PC-9 (cell line): ENCODE data around the gene CAP2. TPM values are rescaled to one million over a fixed set of nuclear protein-coding genes. Genes with fewer than 3 reads are reported as not detected.
A peak's percentile ranks its signal among the peaks of the same experiment; 100 is the strongest.

ENCODE experiments used
- BruUV-seq: library from RNA; stranded (reverse); fragments of 400-500 nt; replicated peaks from 2 replicates; lab custom pipeline; 2021; lab: Mats Ljungman, UMichigan
- CTCF ChIA-PET: fragments of 300-600 bp; sonication (Branson Sonifier 250); formaldehyde crosslinking; loops from one replicate; lab custom pipeline; 2022; ENCODE audit warnings: antibody characterized with exemption; lab: Charles Lee
- POLR2A ChIA-PET: fragments of 300-600 bp; sonication (Branson Sonifier 250); formaldehyde crosslinking; loops from one replicate; lab custom pipeline; 2022; ENCODE audit warnings: antibody characterized with exemption; ENCODE audit not compliant: unreplicated experiment; lab: Charles Lee
- DNase-seq, 2 experiments: peaks; one replicate each; pipeline versions ENCODE4 v3.0.0 to v3.0.0-alpha.2; 2015 to 2022; ENCODE audit warnings: mixed read lengths in 1 of 2
- H2AFZ ChIP-seq: fragments of 200-600 bp; sonication (generic); 2 replicates; pipeline ENCODE4 v1.8.1; 2017; ENCODE audit warnings: antibody characterized with exemption
- H3F3A ChIP-seq: fragments of 200-600 bp; sonication (generic); 2 replicates; pipeline ENCODE4 v1.8.1; 2017; ENCODE audit warnings: antibody characterized with exemption, mild to moderate bottlenecking, low read depth; ENCODE audit not compliant: insufficient read depth
- H3K27ac ChIP-seq: fragments of 200-600 bp; sonication (generic); 2 replicates; pipeline ENCODE4 v1.6.1; 2016; ENCODE audit warnings: mixed run types
- H3K27me3 ChIP-seq: fragments of 200-600 bp; sonication (generic); 2 replicates; pipeline ENCODE4 v1.6.1; 2016; ENCODE audit warnings: low read depth, mixed run types; ENCODE audit not compliant: insufficient read depth
- H3K36me3 ChIP-seq: fragments of 200-600 bp; sonication (generic); 2 replicates; pipeline ENCODE4 v1.6.1; 2016; ENCODE audit warnings: low read depth, mixed run types
- H3K4me1 ChIP-seq: fragments of 200-600 bp; sonication (generic); replicated peaks from 2 replicates; pipeline ENCODE4 v1.6.1; 2016; ENCODE audit warnings: mixed run types; ENCODE audit not compliant: insufficient read depth
- H3K4me2 ChIP-seq: fragments of 200-600 bp; sonication (generic); 2 replicates; pipeline ENCODE4 v1.6.1; 2017; ENCODE audit warnings: mixed run types
- H3K4me3 ChIP-seq: fragments of 200-600 bp; sonication (generic); 2 replicates; pipeline ENCODE4 v1.6.1; 2016; ENCODE audit warnings: mixed run types
- H3K79me2 ChIP-seq: fragments of 200-600 bp; sonication (generic); 2 replicates; pipeline ENCODE4 v1.6.1; 2017; ENCODE audit warnings: low read depth, mixed run types
- H3K9me2 ChIP-seq: fragments of 200-600 bp; sonication (generic); 2 replicates; pipeline ENCODE4 v1.8.1; 2017; ENCODE audit warnings: mild to moderate bottlenecking; ENCODE audit not compliant: insufficient read depth
- H3K9me3 ChIP-seq: fragments of 200-600 bp; sonication (generic); 2 replicates; pipeline ENCODE4 v1.8.1; 2016; ENCODE audit warnings: low read depth; ENCODE audit not compliant: insufficient read depth
- H4K20me1 ChIP-seq: fragments of 200-600 bp; sonication (generic); 2 replicates; pipeline ENCODE4 v1.8.1; 2017; ENCODE audit not compliant: insufficient read depth
- EZH2 ChIP-seq: fragments of 200-600 bp; sonication (generic); IDR thresholded peaks from 2 replicates; pipeline ENCODE4 v1.8.0; 2017; ENCODE audit warnings: antibody characterized with exemption, low read depth
- intact Hi-C: fragments of 100-400 bp; cut with micrococcal nuclease; formaldehyde crosslinking; loops from one replicate; pipeline ENCODE4 v1.10.0; 2022; ENCODE audit not compliant: unreplicated experiment
- total RNA-seq: library from RNA; stranded (reverse); gene quantifications from 2 replicates; pipeline ENCODE4 v1.2.3, GENCODE V29; 2021
- TF ChIP-seq, protein P1 (sequence below): fragments of 200-600 bp; sonication (generic); conservative IDR thresholded peaks from 2 replicates; pipeline ENCODE4 v1.6.1; 2017; ENCODE audit warnings: mixed run types, antibody characterized with exemption, mild to moderate bottlenecking, moderate library complexity

CAP2 gene
- total RNA-seq, 1 experiment from 2014 or later: 12.0 TPM

DNA sequence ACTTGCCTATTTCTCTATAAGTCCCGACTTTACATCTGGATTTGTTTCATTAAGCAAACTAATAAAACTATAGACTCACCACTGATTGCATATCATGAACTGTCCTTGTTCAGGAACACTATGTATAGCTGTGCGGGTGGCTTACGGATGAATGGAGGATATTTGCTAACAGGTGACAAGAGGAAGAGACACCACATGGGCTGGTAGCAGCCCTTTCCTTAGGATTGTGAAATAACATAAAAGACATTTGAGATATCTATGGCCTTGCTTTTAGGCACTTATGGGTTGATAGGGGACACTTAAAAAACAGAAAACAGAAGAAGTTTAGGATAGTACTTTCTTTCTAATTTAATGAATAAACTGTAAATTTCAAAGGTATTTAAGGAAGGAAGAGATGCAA is 5.0 kb upstream of the CAP2 start:
- Histone ChIP-seq H3K79me2 (no peaks in the 10 kb centered on the region), H3K4me2 (no peak overlapping the region), H4K20me1 (no peaks in the 10 kb centered on the region), H3K36me3 (no peaks in the 10 kb centered on the region), H3K9me2 (no peaks in the 10 kb centered on the region), H3K4me3 (no peak overlapping the region), H2AFZ (no peak overlapping the region), H3K4me1 (peaks cover 33% of the 10 kb centered on the region), H3F3A (no peaks in the 10 kb centered on the region), H3K9me3 (no peaks in the 10 kb centered on the region), H3K27me3 (no peaks in the 10 kb centered on the region), H3K27ac (no peak overlapping the region)
- CTCF ChIA-PET: no interaction called here
- no peak for DNase-seq
- TF ChIP-seq, protein P1, sequence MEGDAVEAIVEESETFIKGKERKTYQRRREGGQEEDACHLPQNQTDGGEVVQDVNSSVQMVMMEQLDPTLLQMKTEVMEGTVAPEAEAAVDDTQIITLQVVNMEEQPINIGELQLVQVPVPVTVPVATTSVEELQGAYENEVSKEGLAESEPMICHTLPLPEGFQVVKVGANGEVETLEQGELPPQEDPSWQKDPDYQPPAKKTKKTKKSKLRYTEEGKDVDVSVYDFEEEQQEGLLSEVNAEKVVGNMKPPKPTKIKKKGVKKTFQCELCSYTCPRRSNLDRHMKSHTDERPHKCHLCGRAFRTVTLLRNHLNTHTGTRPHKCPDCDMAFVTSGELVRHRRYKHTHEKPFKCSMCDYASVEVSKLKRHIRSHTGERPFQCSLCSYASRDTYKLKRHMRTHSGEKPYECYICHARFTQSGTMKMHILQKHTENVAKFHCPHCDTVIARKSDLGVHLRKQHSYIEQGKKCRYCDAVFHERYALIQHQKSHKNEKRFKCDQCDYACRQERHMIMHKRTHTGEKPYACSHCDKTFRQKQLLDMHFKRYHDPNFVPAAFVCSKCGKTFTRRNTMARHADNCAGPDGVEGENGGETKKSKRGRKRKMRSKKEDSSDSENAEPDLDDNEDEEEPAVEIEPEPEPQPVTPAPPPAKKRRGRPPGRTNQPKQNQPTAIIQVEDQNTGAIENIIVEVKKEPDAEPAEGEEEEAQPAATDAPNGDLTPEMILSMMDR: no peak
- no peak for TF ChIP-seq EZH2
- intact Hi-C loops: no loop called here
- BruUV-seq: no TSS peak
- POLR2A ChIA-PET: no interaction called here

DNA sequence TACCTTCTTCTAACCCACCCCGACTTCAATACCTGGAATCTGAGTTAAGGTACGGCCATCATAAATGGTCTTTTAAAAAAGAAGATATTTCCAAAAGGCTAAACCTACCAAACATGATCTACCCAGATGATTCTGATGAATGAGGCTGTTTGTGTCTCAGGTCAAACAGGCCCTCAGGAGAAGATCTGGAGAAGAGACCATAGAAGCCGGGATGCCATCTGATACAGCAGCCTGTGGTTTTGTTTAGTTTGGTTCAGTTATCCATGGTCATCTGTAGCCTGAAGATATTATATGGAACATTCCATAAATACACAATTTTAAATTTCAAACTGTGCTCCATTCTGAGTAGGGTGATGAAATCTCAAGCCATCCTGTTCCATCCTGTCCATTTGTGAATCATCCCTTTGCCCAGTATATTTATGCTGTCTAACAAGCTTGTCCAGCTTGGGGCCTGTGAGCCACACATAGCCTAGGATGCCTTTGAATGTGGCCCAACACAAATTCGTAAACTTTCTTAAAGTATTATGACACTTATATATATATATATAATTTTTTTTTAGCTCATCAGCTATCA is 4.0 kb upstream of the CAP2 start:
- intact Hi-C loops: no loop called here
- peak; percentile 28 to 72 for DNase-seq

DNA sequence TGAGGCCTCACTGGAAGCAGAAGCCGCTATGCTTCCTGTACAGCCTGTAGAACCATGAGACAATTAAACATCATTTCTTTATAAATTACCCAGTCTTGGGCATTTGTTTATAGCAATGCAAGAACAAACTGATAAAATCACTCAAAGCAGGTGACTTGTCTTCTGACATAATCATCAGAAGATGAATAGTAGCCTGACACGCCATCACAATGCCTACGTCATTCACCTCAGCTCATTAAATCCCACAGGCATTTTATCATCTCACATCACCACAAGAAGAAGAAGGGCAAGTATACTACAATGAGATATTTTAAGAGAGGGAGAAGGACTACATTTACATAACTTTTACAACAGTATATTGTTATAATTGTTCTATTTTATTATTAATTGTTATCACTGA is 3.1 kb upstream of the CAP2 start:
- Histone ChIP-seq H3K79me2 (peaks cover 11% of the 10 kb centered on the region), H3K4me2 (no peak overlapping the region), H3K27ac (peak overlapping the region; percentile 39; the same call in 1 of the 2 replicates), H3K9me3 (no peaks in the 10 kb centered on the region), H4K20me1 (no peaks in the 10 kb centered on the region), H3F3A (no peaks in the 10 kb centered on the region; the same call in 1 of the 2 replicates), H3K4me3 (no peak overlapping the region), H3K27me3 (no peaks in the 10 kb centered on the region), H3K9me2 (no peaks in the 10 kb centered on the region), H3K36me3 (no peaks in the 10 kb centered on the region), H2AFZ (no peak overlapping the region), H3K4me1 (peaks cover 39% of the 10 kb centered on the region)
- ChIA-PET CTCF (no interaction called here), POLR2A (no interaction called here)
- BruUV-seq: no TSS peak
- TF ChIP-seq EZH2: no peak
- TF ChIP-seq, protein P1: no peak
- intact Hi-C loops: loop anchor here (10.0 kb wide), 1 partner anchor 665 kb away; no protein-coding TSS in a partner anchor
- DNase-seq: no peak

More for the DNA sequence above, 4.0 kb upstream of the CAP2 start:
- H3K4me1 ChIP-seq: peaks cover 33% of the 10 kb centered on the region
- peaks cover 1% of the 10 kb centered on the region for H3K79me2 ChIP-seq
- H3K9me2 ChIP-seq: no peaks in the 10 kb centered on the region
- H3F3A ChIP-seq: no peaks in the 10 kb centered on the region; the same call in 1 of the 2 replicates
- no peaks in the 10 kb centered on the region for H4K20me1 ChIP-seq
- H3K27me3 ChIP-seq: no peaks in the 10 kb centered on the region
- no TSS peak for BruUV-seq
- ChIA-PET CTCF (no interaction called here), POLR2A (interaction anchor here (0.7 kb wide), 1 partner anchor 1261 kb away, joined by 3 read pairs; no protein-coding TSS in a partner anchor)
- no peaks in the 10 kb centered on the region for H3K36me3 ChIP-seq
- H3K27ac ChIP-seq: peak overlapping the region; percentile 90
- TF ChIP-seq, protein P1: no peak
- no peak for TF ChIP-seq EZH2
- no peak overlapping the region for H3K4me3 ChIP-seq
- H3K9me3 ChIP-seq: no peaks in the 10 kb centered on the region
- H3K4me2 ChIP-seq: peak overlapping the region; percentile 43; the same call in 1 of the 2 replicates
- H2AFZ ChIP-seq: peak overlapping the region; percentile 71
